NCI-H524 (cell line): ENCODE data around the gene RPS19BP1.
"Not testable (repeated sequence)": the region's sequence is repeated elsewhere in the genome, so short reads cannot be mapped to it uniquely, and the experiment has no call there.

Experiments used
- DNase-seq, 2 experiments: peaks; one replicate each; lab custom pipeline; 2025; lab: John Stamatoyannopoulos, UW

The RPS19BP1 gene

GRCh38 chr22:39528681-39529486, 3.7 kb downstream of the RPS19BP1 start:
- DNase-seq, result peak; percentile 72 to 89

DNA sequence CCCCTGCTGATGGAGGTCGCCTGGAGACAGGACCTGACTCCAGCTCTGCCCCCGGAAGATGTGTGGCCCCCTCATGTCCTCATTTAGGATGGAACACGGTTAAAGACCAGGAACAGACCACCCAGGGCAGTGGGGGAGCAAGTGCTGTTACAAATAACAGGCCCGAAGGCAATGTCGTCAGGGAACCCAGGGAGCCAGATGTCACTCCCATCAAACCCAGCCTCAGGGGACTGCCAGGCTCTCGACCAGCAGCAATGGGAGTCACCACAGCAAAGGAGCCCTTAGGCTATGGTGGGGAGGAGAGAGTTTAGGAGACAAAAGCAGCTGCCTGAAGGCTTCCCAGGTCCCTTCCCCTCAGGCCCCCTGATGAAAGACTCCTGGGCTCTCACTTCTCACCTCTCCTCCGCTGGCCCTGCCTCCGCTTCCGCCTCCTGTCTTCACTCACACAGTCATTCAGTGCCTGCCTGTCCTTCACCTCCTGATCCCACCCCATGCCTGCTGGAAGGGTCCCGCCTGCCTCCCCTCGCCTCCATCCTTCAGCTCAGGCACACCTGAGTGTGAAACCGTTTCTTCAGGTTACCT, 4.4 kb downstream of the RPS19BP1 start:
- DNase-seq, result peak in 1 of 2 experiments; percentile 83

DNA sequence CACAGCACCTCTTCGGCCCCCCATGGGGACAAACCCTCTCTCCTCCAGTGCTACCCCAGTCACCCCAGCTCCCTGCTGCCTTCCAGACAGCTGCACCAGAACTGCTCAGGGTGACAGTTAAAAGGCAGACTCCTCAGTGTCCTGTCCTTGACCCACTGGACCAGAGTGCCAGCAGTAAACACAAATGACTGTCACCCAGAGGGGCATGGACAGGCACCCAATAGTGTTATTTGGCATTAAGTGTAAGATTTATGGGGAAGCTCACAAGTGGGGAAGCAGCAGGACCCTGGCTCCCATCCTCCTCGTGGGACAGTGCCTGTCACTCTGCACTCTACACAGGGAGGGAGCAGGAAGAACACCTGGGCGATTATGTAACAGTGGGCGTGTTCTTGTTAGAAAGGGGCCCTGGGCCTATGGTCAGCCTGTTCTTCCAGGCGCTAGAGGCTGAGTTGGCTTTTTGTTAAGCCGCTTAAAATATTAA, 5.0 kb downstream of the RPS19BP1 start:
- peak in 1 of 2 experiments; percentile 71 for DNase-seq

DNA sequence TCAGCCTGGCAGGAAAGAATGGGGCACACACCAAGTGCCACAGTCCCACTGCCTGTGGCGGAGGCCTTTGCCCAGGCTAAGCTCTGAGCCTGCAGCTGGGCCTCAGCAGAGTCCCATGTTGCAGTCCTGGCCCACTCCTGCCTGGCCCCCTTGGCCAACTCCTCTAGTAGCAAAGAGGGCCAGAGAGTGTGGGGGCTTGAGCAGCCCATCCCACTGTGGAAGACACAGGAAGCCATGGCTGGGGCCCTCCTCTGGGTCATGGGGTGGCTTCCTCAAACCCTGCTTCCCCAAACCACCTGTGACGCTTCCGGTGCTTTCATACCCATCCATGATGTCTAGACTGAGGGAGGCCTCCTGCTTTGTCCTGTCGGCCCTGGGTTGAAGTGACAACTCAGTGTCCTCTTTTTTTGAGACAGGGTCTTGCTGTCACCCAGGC, 5.8 kb downstream of the RPS19BP1 start:
- DNase-seq, result no peak

DNA sequence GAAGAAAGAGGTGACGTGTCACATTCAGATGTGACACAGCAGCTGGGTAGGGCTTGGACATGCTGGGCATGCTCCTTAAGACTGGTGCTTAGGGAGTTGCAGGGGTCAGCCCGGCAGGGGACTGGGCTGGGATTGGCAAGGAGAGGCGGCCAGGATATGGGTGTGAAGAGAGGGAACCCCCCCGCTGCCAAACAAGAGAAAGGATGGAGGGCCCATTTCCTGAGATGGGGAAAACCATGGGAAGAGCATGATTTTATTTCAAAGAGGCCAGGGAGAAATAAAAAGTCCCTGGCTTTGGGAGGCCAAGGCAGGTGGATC, 6.9 kb downstream of the RPS19BP1 start:
- DNase-seq, result no peak

DNA sequence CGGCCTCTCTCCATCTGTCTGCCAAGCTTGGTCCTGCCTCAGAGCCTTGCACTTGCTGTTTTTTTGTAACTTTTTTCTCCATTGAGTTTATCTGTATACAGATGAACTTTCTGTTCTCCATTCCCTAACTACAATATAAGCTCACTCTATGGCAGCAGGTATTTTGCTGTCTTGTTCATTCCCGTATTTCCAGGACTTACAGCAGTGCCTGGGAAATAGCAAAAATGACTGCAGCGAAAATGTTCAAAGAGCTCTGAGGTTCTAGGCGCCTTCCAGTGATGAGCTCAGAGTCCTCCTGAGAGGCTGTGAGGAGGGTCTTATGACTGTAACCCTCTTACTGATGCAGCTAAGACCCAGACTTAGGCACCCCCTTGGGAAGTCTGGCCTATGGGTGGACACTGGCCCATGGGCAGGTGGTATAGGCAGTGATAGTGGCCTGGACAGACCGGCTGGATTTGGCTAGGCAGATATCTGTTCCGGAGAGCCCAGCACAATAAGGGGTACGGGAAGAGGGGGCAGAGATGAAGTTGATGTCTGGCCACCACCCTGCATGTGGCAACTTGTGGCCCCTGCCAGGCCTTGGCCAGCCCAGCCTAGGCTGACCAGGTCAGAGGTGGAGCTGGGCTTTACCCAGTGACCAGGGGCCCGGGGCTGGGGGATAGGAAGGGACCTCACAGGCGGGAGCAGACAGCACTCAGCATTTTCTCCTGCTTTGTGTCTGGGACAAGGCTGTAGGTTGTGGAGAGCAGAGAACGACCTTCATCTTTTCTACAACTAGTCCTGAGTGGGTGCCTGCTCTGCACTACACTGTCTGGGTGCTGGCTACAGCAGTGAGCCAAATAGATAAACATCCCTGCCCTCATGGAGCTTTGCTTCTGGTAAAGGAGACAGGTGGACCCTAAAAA, 7.5 kb downstream of the RPS19BP1 start:
- DNase-seq, result peak in 1 of 2 experiments; percentile 46

GRCh38 chr22:39524089-39524752, 8.3 kb downstream of the RPS19BP1 start:
- no peak for DNase-seq

GRCh38 chr22:39522567-39523300, 9.8 kb downstream of the RPS19BP1 start:
- peak; percentile 73 to 86 for DNase-seq

DNA sequence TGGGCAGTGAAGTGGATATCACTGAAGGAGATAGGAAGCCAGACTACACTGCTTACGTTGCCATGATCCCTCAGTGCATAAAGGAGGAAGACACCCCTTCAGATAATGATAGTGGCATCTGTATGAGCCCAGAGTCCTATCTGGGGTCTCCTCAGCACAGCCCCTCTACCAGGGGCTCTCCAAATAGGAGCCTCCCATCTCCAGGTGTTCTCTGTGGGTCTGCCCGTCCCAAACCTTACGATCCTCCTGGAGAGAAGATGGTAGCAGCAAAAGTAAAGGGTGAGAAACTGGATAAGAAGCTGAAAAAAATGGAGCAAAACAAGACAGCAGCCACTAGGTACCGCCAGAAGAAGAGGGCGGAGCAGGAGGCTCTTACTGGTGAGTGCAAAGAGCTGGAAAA, 10.5 kb downstream of the RPS19BP1 start:
- DNase-seq, result not testable (repeated sequence)

- peak in 1 of 2 experiments; percentile 34 for DNase-seq
Observed at GRCh38 chr22:39521106-39521885, 11.3 kb downstream of the RPS19BP1 start.

GRCh38 chr22:39520226-39521105, 12.1 kb downstream of the RPS19BP1 start, which contains the start of gene ATF4:
ATF4 (plus strand) TSS chr22:39520562; CDS start chr22:39521446, 884 bp downstream.
- DNase-seq, result peak in 1 of 2 experiments; percentile 93

GRCh38 chr22:39519681-39520225, 12.8 kb downstream of the RPS19BP1 start:
- peak; percentile 96 to 100 for DNase-seq

DNA sequence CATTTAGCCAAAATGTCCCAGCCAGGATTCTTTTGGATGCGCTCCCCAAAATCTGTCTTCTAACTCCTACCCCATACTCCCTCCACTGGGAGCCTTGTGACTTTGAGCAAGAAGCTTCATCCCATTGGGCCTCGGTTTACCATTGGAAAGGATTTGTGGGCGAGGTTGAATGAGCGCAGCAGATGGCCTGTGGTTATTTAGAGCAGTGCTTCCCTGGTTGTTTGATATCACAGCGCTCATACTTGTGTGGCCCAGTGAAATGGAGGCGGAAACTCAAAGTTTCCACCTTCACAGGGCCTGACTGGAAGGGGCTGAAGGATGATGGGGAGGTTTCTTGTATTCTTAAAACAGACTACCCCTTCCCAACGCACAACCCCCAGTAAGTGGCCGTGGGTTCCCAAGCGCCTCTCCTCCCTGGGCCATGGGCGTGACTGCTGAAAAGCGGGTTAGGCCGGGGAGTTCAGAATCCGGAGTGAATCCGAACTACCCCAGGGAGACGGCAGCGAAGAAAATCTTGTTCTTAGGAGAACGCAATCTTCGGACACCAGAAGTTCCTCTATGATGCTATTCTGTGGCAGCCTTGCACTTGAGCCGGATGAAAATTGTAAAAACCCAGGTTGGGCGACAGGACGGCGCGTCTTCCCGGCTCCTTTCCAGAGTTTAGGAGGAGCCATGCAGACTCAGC, 13.4 kb downstream of the RPS19BP1 start:
- peak in 1 of 2 experiments; percentile 70 for DNase-seq

DNA sequence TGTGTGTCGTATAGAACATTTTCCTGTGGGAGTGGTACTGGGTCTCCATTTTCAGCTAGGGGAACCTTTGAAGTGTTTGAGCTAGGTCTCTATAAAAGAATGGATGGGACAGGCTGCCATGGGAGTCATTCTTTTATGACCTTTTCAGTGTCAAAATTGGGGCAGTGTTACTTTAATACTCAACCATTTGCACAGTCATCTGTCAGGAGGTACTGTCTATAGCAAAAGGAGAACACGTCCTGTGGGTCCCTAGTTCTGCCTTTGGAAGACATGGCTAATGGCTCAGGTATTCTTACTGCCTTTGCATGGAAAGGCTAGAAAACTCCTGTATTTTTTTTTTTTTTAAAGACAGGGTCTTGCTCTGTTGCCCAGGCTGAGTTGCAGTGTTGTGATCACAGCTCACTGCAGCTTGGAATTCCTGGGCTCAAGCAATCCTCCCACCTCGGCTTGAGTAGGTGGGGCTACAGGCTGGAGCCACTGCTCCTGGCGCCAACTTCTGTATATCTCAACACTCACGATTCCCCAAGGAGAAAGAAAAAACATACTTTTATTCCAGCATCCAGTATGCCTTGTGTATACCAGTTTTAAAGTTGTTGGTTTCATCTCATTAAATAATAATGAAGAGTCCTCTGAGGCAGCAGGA, 14.3 kb downstream of the RPS19BP1 start:
- DNase-seq, result no peak

DNA sequence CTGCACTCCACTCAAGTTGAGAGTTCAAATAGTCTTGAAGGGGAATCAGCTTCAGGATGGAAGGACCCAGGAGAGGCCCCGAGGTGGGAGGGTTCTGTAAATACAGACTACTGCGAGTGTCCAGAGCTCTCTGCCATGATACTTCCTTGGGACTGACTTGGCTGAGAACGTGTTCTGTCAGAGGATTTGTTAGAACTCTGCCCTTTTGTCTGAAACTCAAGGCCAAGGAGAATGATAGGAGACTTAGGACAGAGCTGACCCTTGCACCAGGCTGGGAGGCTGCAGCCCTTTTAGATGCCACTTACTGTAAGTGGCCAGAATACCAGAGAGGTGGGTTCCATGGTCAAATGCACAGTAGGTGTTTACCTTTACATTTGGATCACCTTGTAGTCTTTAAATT, 15.1 kb downstream of the RPS19BP1 start:
- DNase-seq, result no peak

- no peak for DNase-seq
Observed at GRCh38 chr22:39515266-39516050, 17.1 kb downstream of the RPS19BP1 start.
